Karpas-422 (cell line): ENCODE measurements around the gene ADAMTS7. TPM values are rescaled to one million over a fixed set of nuclear protein-coding genes. Genes with fewer than 3 reads are reported as not detected.
"Not testable (repeated sequence)": the region's sequence is repeated elsewhere in the genome, so short reads cannot be mapped to it uniquely, and the experiment has no call there.

ENCODE experiments used
- DNase-seq: peaks from one replicate; pipeline ENCODE4 v3.0.0-alpha.2; 2015
- H2AFZ ChIP-seq: fragments of 200-600 bp; sonication (generic); 2 replicates; pipeline ENCODE4 v1.6.1; 2014; ENCODE audit warnings: antibody characterized with exemption, low read length, mixed read lengths
- H3K27ac ChIP-seq: fragments of 200-600 bp; sonication (generic); 2 replicates; pipeline ENCODE4 v1.5.1; 2014; ENCODE audit warnings: mild to moderate bottlenecking, low read length, moderate library complexity
- H3K27me3 ChIP-seq: fragments of 200-600 bp; sonication (generic); 2 replicates; pipeline ENCODE4 v1.6.1; 2014; ENCODE audit warnings: low read length, mixed read lengths
- H3K36me3 ChIP-seq: fragments of 200-600 bp; sonication (generic); 2 replicates; pipeline ENCODE4 v1.6.1; 2014; ENCODE audit warnings: low read length, mixed read lengths; ENCODE audit not compliant: insufficient read depth
- H3K4me1 ChIP-seq: fragments of 200-600 bp; sonication (generic); 2 replicates; pipeline ENCODE4 v1.6.1; 2014; ENCODE audit warnings: mild to moderate bottlenecking, low read length, mixed read lengths
- H3K4me2 ChIP-seq: fragments of 200-600 bp; sonication (generic); 2 replicates; pipeline ENCODE4 v1.6.1; 2014; ENCODE audit warnings: low read length, low read depth, mild to moderate bottlenecking; ENCODE audit not compliant: poor library complexity, severe bottlenecking
- H3K4me3 ChIP-seq: fragments of 200-600 bp; sonication (generic); 2 replicates; pipeline ENCODE4 v1.5.1; 2014; ENCODE audit warnings: mild to moderate bottlenecking, antibody characterized with exemption, low read length, mixed read lengths
- H3K79me2 ChIP-seq: fragments of 200-600 bp; sonication (generic); 2 replicates; pipeline ENCODE4 v1.6.1; 2014; ENCODE audit warnings: mild to moderate bottlenecking, low read length, mixed read lengths
- H3K9ac ChIP-seq: fragments of 200-600 bp; sonication (generic); 2 replicates; pipeline ENCODE4 v1.6.0; 2014; ENCODE audit warnings: low read length
- H3K9me2 ChIP-seq: fragments of 200-600 bp; sonication (generic), shearing (Covaris generic); replicated peaks from 2 replicates; pipeline ENCODE4 v1.6.0; 2014; ENCODE audit warnings: mild to moderate bottlenecking, low read length, moderate library complexity; ENCODE audit not compliant: insufficient read depth
- H3K9me3 ChIP-seq: fragments of 300-700, 200-600 bp; sonication (generic); 2 replicates; pipeline ENCODE4 v1.6.1; 2014; ENCODE audit warnings: low read length, mixed read lengths
- H4K20me1 ChIP-seq: fragments of 200-600 bp; sonication (generic); 2 replicates; pipeline ENCODE4 v1.6.1; 2014; ENCODE audit warnings: mild to moderate bottlenecking, antibody characterized with exemption, low read length, low read depth; ENCODE audit not compliant: insufficient read depth
- total RNA-seq: library from RNA; depleted of rRNA; stranded (reverse); fragments of >200 nt; shearing (Covaris generic); gene quantifications from 2 replicates; pipeline ENCODE4 v1.2.3, GENCODE V29; 2014; ENCODE audit warnings: low replicate concordance

Gene ADAMTS7
- total RNA-seq, 1 experiment from 2014 or later = 0.75 TPM

DNA sequence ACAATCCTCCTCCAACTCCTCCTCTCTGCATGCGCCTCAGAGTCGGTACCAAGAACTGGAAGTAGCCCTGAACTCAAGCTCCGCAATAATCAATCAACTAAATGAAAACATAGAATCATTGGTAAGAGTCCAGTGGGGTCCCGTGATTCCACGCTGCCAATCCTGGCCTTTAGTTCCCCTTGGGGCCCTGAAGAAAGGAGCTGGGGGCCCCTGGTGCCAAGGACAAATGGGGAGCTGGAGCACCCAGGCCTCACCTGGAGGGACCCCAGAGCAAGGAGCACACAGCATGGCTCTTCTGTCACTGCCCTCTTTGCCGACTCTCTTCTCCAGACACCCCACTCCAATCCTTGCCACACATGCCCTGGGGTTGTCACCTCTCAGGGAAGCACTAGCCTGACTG, 80.3 kb downstream of the ADAMTS7 start:
- H3K4me2 ChIP-seq = no peak overlapping the region
- no peaks in the 10 kb centered on the region for H3K9me3 ChIP-seq
- H3K4me3 ChIP-seq = no peak overlapping the region
- DNase-seq = no peak
- H3K27me3 ChIP-seq = no peaks in the 10 kb centered on the region
- H3K9me2 ChIP-seq = no peaks in the 10 kb centered on the region
- no peak overlapping the region for H3K27ac ChIP-seq
- no peak overlapping the region for H2AFZ ChIP-seq
- no peak overlapping the region for H3K9ac ChIP-seq
- no peaks in the 10 kb centered on the region for H3K36me3 ChIP-seq
- no peaks in the 10 kb centered on the region for H4K20me1 ChIP-seq
- no peaks in the 10 kb centered on the region for H3K79me2 ChIP-seq
- H3K4me1 ChIP-seq = peaks cover 3% of the 10 kb centered on the region

DNA sequence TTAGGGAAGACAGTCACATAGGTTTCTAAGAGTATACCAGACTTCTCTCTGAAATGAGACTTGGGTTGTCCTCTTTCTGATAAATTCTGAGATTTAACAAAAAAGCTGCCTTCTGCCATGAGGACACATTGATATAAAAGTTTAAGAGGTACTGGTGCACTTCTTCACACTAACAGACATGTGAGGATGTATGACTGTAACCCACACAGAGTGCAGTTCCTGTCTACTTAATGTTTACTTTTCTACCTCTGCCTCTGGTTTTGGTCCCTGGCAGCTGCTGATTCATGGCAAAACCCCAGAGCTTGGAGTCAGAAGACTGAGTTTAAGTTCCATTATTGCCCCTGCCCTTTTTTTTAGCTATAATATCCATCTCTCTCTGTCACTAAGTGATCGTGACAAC, 82.8 kb downstream of the ADAMTS7 start:
- not testable (repeated sequence) for H3K79me2 ChIP-seq, H3K9ac ChIP-seq, H3K4me3 ChIP-seq, H3K27me3 ChIP-seq, H2AFZ ChIP-seq, H4K20me1 ChIP-seq, H3K36me3 ChIP-seq, H3K4me1 ChIP-seq, H3K9me3 ChIP-seq, H3K4me2 ChIP-seq, H3K9me2 ChIP-seq, H3K27ac ChIP-seq
- DNase-seq = peak; percentile 33

- H3K9ac ChIP-seq = no peak overlapping the region
- peaks cover 3% of the 10 kb centered on the region for H3K4me1 ChIP-seq
- no peaks in the 10 kb centered on the region for H3K27me3 ChIP-seq
- H3K4me3 ChIP-seq = no peak overlapping the region
- H3K36me3 ChIP-seq = no peaks in the 10 kb centered on the region
- H3K27ac ChIP-seq = no peak overlapping the region
- DNase-seq = peak; percentile 12
- H3K79me2 ChIP-seq = no peaks in the 10 kb centered on the region
- H4K20me1 ChIP-seq = no peaks in the 10 kb centered on the region
- no peaks in the 10 kb centered on the region for H3K9me3 ChIP-seq
- no peak overlapping the region for H2AFZ ChIP-seq
- H3K9me2 ChIP-seq = no peaks in the 10 kb centered on the region
- no peak overlapping the region for H3K4me2 ChIP-seq
Observed at GRCh38 chr15:78727561-78727960, 83.7 kb downstream of the ADAMTS7 start.

GRCh38 chr15:78726870-78727551, 84.3 kb downstream of the ADAMTS7 start:
- H3K36me3 ChIP-seq = no peaks in the 10 kb centered on the region
- no peaks in the 10 kb centered on the region for H3K79me2 ChIP-seq
- peak; percentile 93 for DNase-seq
- H3K9me3 ChIP-seq = no peaks in the 10 kb centered on the region
- H3K4me1 ChIP-seq = peaks cover 3% of the 10 kb centered on the region
- no peaks in the 10 kb centered on the region for H3K27me3 ChIP-seq
- no peak overlapping the region for H3K4me2 ChIP-seq
- no peaks in the 10 kb centered on the region for H4K20me1 ChIP-seq
- no peak overlapping the region for H3K9ac ChIP-seq
- no peak overlapping the region for H3K4me3 ChIP-seq
- no peak overlapping the region for H3K27ac ChIP-seq
- H3K9me2 ChIP-seq = no peaks in the 10 kb centered on the region
- H2AFZ ChIP-seq = no peak overlapping the region

DNA sequence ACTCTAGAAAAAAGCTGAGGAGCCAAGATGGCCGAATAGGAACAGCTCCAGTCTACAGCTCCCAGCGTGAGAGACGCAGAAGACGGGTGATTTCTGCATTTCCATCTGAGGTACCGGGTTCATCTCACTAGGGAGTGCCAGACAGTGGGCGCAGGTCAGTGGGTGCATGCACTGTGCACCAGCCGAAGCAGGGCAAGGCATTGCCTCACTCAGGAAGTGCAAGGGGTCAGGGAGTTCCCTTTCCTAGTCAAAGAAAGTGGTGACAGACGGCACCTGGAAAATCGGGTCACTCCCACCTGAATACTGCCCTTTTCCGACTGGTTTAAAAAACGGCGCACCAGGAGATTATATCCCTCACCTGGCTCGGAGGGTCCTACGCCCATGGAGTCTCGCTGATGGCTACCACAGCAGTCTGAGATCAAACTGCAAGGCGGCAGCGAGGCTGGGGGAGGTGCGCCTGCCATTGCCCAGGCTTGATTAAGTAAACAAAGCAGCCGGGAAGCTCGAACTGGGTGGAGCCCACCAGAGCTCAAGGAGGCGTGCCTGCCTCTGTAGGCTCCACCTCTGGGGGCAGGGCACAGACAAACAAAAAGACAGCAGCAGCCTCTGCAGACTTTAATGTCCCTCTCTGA, 91.3 kb downstream of the ADAMTS7 start:
- H3K9me3 ChIP-seq, H3K27me3 ChIP-seq, H3K4me1 ChIP-seq, H3K9me2 ChIP-seq, H3K27ac ChIP-seq, H2AFZ ChIP-seq, H4K20me1 ChIP-seq, DNase-seq, H3K36me3 ChIP-seq, H3K9ac ChIP-seq, H3K4me2 ChIP-seq, H3K79me2 ChIP-seq, H3K4me3 ChIP-seq: not testable (repeated sequence)

- H3K9ac ChIP-seq = no peak overlapping the region
- H3K4me3 ChIP-seq = no peak overlapping the region
- H3K27me3 ChIP-seq = no peaks in the 10 kb centered on the region
- no peak overlapping the region for H3K27ac ChIP-seq
- no peaks in the 10 kb centered on the region for H3K4me1 ChIP-seq
- H3K79me2 ChIP-seq = no peaks in the 10 kb centered on the region
- H4K20me1 ChIP-seq = no peaks in the 10 kb centered on the region
- H3K9me3 ChIP-seq = no peaks in the 10 kb centered on the region
- H3K36me3 ChIP-seq = no peaks in the 10 kb centered on the region
- H2AFZ ChIP-seq = no peak overlapping the region
- DNase-seq = no peak
- no peaks in the 10 kb centered on the region for H3K9me2 ChIP-seq
- no peak overlapping the region for H3K4me2 ChIP-seq
Observed at GRCh38 chr15:78718837-78719236, 92.4 kb downstream of the ADAMTS7 start.

GRCh38 chr15:78717956-78718656, 93.2 kb downstream of the ADAMTS7 start:
- H3K9ac ChIP-seq = no peak overlapping the region
- no peaks in the 10 kb centered on the region for H3K9me3 ChIP-seq
- H3K4me3 ChIP-seq = no peak overlapping the region
- H3K27me3 ChIP-seq = no peaks in the 10 kb centered on the region
- H3K4me2 ChIP-seq = no peak overlapping the region
- no peak overlapping the region for H2AFZ ChIP-seq
- no peaks in the 10 kb centered on the region for H4K20me1 ChIP-seq
- no peak overlapping the region for H3K27ac ChIP-seq
- H3K9me2 ChIP-seq = no peaks in the 10 kb centered on the region
- peak; percentile 16 for DNase-seq
- H3K79me2 ChIP-seq = no peaks in the 10 kb centered on the region
- H3K36me3 ChIP-seq = no peaks in the 10 kb centered on the region
- H3K4me1 ChIP-seq = no peaks in the 10 kb centered on the region

GRCh38 chr15:78716651-78717050, 94.6 kb downstream of the ADAMTS7 start:
- no peak overlapping the region for H3K27ac ChIP-seq
- H3K79me2 ChIP-seq = no peaks in the 10 kb centered on the region
- H3K27me3 ChIP-seq = no peaks in the 10 kb centered on the region
- DNase-seq = no peak
- H3K4me2 ChIP-seq = no peak overlapping the region
- H3K9ac ChIP-seq = no peak overlapping the region
- H3K9me3 ChIP-seq = no peaks in the 10 kb centered on the region
- no peak overlapping the region for H2AFZ ChIP-seq
- H3K4me1 ChIP-seq = no peaks in the 10 kb centered on the region
- H3K9me2 ChIP-seq = no peaks in the 10 kb centered on the region
- H3K36me3 ChIP-seq = no peaks in the 10 kb centered on the region
- no peaks in the 10 kb centered on the region for H4K20me1 ChIP-seq
- H3K4me3 ChIP-seq = no peak overlapping the region
